Measurements from ENCODE around the gene ARRB1. TPM values are rescaled to one million over a fixed set of nuclear protein-coding genes. Genes with fewer than 3 reads are reported as not detected.

The ARRB1 gene
- total and polyA plus RNA-seq, 2 of the 13 experiments (the other 11 are each of a cell fraction or from before 2014, with no cell fraction given): 22.5 to 35.7 TPM

DNA sequence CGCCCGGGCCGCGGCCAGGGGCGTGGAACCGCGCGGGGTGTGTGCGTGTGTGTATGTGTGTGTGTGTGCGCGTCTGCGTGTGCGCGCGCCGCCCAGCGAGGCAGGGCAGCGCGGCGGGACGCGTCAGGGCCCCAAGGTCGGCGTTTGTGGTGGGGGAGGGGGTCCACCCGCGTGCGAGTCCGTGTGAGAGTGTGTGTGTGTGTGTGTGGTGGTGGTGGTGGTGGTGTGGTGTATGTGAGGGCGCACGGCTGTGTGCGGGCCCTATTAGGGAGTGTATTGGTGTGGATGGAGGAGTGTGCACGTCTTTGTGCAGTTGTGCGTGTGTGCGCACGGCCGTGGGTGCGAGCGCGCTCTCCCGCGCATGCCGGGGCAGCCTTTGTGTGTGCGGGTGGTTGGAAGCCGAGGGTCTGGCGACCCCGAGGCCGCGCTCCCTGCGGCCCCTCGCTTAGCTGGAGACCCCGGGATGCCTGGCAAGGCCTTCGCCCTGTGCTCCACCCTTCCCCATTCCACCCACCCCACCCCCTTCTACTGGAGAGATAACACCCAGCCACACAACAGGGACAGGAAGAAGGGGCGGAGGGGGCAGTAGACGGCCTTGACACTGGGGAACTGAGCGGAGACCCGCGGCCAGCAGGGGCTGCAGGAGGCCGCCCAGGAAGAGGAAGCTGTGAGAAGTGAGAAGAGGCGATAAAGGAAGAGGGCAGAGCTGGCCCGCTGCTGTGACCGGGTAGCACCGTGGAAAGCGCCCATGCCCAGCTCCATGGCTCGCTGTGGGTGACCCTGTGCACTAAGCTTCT is 528 bp upstream of the ARRB1 start (continued):
- TF ChIP-seq CREM (IDR thresholded peaks at IDR 0.05) (0 out of 2 replicates have a peak, but pooled peaks have one; percentile 41), CREM (CRISPR knock-in tag; IDR thresholded peaks at IDR 0.05) (no peak), SP4 (CRISPR knock-in tag; IDR thresholded peaks at IDR 0.05) (no peak; the same call in 1 of the 2 replicates), SP2 (CRISPR knock-in tag; IDR thresholded peaks at IDR 0.05) (no peak), ZFAT (CRISPR knock-in tag; conservative IDR thresholded peaks at IDR 0.05) (no peak), NKX3-1 (CRISPR knock-in tag; IDR thresholded peaks at IDR 0.05) (no peak), GATAD2A (CRISPR knock-in tag; IDR thresholded peaks at IDR 0.05) (peak; percentile 82), CHCHD3 (CRISPR knock-in tag; IDR thresholded peaks at IDR 0.05) (no peak; the same call in 1 of the 2 replicates), NFE2L1 (CRISPR knock-in tag; IDR thresholded peaks at IDR 0.05; ENCODE audit: borderline replicate concordance) (no peak), IKZF1 (IDR thresholded peaks at IDR 0.05) (no peak), POLR2A (IDR thresholded peaks at IDR 0.05; ENCODE audit: insufficient read depth in 1 of 2, low read depth in 2 of 2, low read length in 2 of 2) (no peak), NCOA2 (CRISPR knock-in tag; IDR thresholded peaks at IDR 0.05) (peak; percentile 81), NFKBIZ (CRISPR knock-in tag; IDR thresholded peaks at IDR 0.05) (no peak), ZNF558 (CRISPR knock-in tag; IDR thresholded peaks at IDR 0.05; ENCODE audit: borderline replicate concordance) (no peak)
- TF ChIP-seq, protein P1, sequence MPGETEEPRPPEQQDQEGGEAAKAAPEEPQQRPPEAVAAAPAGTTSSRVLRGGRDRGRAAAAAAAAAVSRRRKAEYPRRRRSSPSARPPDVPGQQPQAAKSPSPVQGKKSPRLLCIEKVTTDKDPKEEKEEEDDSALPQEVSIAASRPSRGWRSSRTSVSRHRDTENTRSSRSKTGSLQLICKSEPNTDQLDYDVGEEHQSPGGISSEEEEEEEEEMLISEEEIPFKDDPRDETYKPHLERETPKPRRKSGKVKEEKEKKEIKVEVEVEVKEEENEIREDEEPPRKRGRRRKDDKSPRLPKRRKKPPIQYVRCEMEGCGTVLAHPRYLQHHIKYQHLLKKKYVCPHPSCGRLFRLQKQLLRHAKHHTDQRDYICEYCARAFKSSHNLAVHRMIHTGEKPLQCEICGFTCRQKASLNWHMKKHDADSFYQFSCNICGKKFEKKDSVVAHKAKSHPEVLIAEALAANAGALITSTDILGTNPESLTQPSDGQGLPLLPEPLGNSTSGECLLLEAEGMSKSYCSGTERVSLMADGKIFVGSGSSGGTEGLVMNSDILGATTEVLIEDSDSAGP (CRISPR knock-in tag; IDR thresholded peaks at IDR 0.05; ENCODE audit: borderline replicate concordance): peak; percentile 58; the same call in 1 of the 2 replicates
- TF ChIP-seq, protein P2, sequence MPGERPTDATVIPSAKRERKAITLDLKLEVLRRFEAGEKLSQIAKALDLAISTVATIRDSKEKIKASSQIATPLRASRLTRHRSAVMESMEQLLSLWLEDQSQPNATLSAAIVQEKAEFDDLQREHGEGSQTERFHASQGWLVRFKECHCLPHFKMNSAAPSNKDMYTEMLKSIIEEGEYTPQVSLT (CRISPR knock-in tag; IDR thresholded peaks at IDR 0.05; ENCODE audit: borderline replicate concordance, low read depth): peak; percentile 40; the same call in 1 of the 2 replicates
- TF ChIP-seq, protein P3, sequence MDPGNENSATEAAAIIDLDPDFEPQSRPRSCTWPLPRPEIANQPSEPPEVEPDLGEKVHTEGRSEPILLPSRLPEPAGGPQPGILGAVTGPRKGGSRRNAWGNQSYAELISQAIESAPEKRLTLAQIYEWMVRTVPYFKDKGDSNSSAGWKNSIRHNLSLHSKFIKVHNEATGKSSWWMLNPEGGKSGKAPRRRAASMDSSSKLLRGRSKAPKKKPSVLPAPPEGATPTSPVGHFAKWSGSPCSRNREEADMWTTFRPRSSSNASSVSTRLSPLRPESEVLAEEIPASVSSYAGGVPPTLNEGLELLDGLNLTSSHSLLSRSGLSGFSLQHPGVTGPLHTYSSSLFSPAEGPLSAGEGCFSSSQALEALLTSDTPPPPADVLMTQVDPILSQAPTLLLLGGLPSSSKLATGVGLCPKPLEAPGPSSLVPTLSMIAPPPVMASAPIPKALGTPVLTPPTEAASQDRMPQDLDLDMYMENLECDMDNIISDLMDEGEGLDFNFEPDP (CRISPR knock-in tag; conservative IDR thresholded peaks at IDR 0.05): no peak
- TF ChIP-seq, protein P4, sequence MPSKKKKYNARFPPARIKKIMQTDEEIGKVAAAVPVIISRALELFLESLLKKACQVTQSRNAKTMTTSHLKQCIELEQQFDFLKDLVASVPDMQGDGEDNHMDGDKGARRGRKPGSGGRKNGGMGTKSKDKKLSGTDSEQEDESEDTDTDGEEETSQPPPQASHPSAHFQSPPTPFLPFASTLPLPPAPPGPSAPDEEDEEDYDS (CRISPR knock-in tag; IDR thresholded peaks at IDR 0.05): no peak; the same call in none of the 2 replicates
- TF ChIP-seq, protein P5, sequence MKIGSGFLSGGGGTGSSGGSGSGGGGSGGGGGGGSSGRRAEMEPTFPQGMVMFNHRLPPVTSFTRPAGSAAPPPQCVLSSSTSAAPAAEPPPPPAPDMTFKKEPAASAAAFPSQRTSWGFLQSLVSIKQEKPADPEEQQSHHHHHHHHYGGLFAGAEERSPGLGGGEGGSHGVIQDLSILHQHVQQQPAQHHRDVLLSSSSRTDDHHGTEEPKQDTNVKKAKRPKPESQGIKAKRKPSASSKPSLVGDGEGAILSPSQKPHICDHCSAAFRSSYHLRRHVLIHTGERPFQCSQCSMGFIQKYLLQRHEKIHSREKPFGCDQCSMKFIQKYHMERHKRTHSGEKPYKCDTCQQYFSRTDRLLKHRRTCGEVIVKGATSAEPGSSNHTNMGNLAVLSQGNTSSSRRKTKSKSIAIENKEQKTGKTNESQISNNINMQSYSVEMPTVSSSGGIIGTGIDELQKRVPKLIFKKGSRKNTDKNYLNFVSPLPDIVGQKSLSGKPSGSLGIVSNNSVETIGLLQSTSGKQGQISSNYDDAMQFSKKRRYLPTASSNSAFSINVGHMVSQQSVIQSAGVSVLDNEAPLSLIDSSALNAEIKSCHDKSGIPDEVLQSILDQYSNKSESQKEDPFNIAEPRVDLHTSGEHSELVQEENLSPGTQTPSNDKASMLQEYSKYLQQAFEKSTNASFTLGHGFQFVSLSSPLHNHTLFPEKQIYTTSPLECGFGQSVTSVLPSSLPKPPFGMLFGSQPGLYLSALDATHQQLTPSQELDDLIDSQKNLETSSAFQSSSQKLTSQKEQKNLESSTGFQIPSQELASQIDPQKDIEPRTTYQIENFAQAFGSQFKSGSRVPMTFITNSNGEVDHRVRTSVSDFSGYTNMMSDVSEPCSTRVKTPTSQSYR (CRISPR knock-in tag; IDR thresholded peaks at IDR 0.05; ENCODE audit: borderline replicate concordance): peak; percentile 86
- TF ChIP-seq, protein P6, sequence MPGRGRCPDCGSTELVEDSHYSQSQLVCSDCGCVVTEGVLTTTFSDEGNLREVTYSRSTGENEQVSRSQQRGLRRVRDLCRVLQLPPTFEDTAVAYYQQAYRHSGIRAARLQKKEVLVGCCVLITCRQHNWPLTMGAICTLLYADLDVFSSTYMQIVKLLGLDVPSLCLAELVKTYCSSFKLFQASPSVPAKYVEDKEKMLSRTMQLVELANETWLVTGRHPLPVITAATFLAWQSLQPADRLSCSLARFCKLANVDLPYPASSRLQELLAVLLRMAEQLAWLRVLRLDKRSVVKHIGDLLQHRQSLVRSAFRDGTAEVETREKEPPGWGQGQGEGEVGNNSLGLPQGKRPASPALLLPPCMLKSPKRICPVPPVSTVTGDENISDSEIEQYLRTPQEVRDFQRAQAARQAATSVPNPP (CRISPR knock-in tag; IDR thresholded peaks at IDR 0.05): no peak
- TF ChIP-seq, protein P7, sequence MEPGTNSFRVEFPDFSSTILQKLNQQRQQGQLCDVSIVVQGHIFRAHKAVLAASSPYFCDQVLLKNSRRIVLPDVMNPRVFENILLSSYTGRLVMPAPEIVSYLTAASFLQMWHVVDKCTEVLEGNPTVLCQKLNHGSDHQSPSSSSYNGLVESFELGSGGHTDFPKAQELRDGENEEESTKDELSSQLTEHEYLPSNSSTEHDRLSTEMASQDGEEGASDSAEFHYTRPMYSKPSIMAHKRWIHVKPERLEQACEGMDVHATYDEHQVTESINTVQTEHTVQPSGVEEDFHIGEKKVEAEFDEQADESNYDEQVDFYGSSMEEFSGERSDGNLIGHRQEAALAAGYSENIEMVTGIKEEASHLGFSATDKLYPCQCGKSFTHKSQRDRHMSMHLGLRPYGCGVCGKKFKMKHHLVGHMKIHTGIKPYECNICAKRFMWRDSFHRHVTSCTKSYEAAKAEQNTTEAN (CRISPR knock-in tag; conservative IDR thresholded peaks at IDR 0.05): peak; percentile 89
